OCI-LY3 (cell line): ENCODE measurements around the gene ACACA.

ENCODE experiments used
- CTCF ChIP-seq: fragments of 200-600, 300-600 bp; sonication (generic); IDR thresholded peaks from 2 replicates; pipeline ENCODE4 v1.5.1; 2014; ENCODE audit warnings: antibody characterized with exemption, low read length, low read depth
- EZH2phosphoT487 ChIP-seq: fragments of 200-600 bp; shearing (Covaris generic); IDR thresholded peaks from 2 replicates; pipeline ENCODE4 v1.6.1; 2018; ENCODE audit warnings: antibody characterized with exemption, mixed run types, low read depth

GRCh38 chr17:37137070-37137610 is 269.5 kb downstream of the ACACA start:
- TF ChIP-seq CTCF (no peak), EZH2phosphoT487 (no peak)
